GM23248 (cell line): ENCODE results near the gene MEF2B.

Experiments
- EZH2 ChIP-seq: fragments of 200-600 bp; sonication (generic); IDR thresholded peaks from 2 replicates; pipeline ENCODE4 v1.6.1; 2018; ENCODE audit warnings: antibody characterized with exemption, mild to moderate bottlenecking; ENCODE audit not compliant: insufficient read depth, poor library complexity, severe bottlenecking
- EZH2phosphoT487 ChIP-seq: fragments of 200-600 bp; sonication (generic); IDR thresholded peaks from 2 replicates; pipeline ENCODE4 v1.6.1; 2018; ENCODE audit warnings: antibody characterized with exemption, moderate library complexity, mild to moderate bottlenecking, low read depth; ENCODE audit not compliant: insufficient read depth

DNA sequence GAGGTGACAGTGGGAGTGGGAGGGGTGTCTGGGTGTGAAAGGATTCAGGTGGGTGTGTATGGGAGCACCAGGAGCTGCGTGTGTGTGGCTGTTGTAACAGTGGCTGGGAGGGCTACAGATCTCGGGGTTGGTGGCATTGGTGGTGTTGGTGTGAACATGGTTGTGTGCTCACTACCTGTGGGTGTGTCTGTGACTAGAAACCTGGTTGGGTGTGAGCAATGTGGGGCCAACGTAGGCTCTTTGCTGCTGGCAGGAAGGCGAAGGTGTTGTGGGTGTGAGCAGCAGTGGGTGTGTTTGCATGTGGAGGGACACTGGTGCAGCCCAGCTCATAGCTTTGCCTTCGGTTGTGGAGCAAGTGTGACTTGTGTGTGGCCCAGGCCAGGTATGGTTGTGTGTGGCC, 36.9 kb upstream of the MEF2B start:
- TF ChIP-seq EZH2phosphoT487 (no peak), EZH2 (no peak)
